Activated T-cell treated with anti-CD3 and anti-CD28 coated beads for 24 hours (primary cell): ENCODE results near the gene HSPB1.
"Not testable (repeated sequence)": the region's sequence is repeated elsewhere in the genome, so short reads cannot be mapped to it uniquely, and the experiment has no call there.

Source experiments
- DNase-seq: peaks from one replicate; pipeline ENCODE4 v3.0.0-alpha.2; 2020; ENCODE audit warnings: low read depth

Gene HSPB1

DNA sequence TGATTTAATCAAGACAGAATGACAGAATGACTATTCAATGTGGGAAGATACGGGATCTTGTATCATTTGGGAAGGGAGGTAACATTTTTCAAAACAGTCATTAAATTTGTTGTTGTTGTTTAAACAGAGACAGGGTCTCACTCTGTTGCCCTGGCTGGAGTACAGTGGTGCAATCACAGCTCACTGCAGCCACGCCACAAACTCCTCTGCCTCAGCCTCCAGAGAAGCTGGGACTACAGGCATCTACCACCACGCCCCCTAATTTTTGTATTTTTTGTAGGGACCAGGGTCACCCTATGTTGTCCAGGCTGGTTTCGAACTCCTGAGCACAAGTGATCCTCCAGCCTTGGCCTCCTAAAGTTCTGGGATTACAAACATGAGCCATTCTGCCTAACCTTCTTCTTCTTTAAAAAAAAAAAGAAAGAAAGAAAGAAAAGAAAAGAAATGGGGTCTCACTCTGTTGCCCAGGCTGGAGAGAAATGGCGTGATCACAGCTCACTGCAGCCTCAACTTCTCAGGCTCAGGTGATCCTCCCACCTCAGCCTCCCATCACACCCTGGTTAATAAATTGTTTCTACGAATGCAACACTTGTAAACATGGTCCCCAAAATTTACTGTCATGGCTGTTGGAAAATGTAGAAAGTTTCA is 32.0 kb downstream of the HSPB1 start:
- no peak for DNase-seq

DNA sequence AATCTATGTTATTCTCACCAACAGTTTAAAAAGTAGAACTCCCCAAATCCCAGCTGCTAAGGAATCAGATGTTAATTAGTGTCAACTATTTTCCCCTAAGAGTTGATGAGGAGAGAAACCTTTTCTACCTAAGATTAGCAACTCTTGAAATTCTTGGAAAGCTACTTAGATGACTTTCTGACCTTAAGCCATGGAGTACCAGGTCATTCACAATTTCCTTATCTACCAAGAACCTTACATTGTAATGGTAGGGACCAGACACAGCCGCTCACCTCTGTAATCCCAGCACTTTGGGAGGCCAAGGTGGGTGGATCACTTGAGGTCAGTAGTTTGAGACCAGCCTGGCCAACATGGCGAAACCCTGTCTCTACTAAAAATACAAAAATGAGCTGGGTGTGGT is 32.9 kb downstream of the HSPB1 start:
- not testable (repeated sequence) for DNase-seq

DNA sequence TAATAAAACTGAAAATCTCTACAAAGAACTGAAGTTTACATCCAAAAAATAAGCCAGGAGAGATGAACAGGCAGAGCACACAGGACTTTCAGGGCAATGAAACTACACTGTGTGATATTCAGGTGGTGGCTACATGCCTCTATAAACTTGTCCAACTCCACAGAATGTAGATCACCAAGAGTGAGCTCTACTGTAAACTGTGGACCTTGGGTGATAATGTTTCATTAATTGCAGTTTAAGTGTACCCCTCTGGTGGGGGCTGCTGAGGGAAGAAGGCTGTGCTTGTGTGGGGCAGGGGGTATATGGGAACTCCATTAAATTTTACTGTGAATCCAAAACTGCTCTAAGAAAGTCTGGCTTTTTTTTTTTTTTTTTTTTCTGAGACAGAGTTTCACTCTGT is 33.6 kb downstream of the HSPB1 start:
- DNase-seq: no peak

DNA sequence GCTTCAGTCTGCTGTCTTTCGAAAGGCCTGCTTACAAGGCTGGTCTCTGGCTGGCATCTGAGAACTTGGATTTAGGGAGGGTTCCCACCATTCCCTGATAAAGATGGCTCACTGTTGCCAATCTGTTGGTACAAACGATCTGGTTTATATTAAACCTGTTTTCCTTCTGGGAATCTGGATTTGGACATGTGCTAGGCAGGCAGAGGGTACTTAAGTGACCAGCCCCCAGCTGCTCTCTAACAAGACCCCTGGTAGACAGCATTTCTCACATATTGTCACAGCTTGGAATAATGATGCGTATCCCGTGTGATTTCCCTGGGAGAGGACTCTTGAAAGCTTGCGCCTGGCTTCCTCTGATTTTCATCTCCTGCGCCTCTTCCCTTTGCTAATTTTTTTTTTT is 34.7 kb downstream of the HSPB1 start:
- DNase-seq: no peak

DNA sequence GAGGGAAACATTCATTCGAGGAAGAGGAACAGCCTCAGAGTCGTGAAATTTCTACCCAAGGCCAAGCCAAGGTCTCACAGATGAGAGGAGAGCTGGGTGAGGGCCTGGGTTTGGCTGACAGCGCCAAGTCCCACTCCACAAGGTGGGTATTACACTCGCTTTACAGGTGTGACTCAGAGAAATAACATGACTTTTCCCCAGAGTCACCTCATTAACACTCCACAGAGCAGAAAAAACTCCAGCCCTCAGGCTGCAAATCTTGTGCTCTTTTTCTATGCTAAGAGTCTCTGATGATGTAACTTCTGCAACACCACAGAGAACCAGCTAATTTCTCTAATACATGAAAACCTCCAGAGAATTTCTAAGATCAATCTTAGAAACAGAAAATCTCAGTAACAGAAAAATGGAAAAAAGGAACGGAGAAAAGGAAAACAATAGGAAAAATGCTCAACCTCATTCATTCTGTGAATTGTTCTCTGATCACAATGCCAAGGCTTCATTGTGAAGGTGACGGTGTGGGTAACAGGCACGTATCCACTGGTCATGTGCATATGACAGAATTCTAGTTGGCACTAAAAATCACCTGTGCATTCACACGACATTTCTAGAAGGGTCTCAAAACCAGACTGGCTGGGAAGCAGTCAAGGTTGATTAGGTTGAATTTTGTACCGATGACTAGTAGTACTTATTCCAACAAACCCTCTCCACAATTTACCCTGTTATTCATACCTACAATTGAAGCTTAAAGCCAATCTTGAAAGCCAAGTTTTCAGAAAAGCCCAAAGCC is 36.0 kb downstream of the HSPB1 start:
- no peak for DNase-seq

DNA sequence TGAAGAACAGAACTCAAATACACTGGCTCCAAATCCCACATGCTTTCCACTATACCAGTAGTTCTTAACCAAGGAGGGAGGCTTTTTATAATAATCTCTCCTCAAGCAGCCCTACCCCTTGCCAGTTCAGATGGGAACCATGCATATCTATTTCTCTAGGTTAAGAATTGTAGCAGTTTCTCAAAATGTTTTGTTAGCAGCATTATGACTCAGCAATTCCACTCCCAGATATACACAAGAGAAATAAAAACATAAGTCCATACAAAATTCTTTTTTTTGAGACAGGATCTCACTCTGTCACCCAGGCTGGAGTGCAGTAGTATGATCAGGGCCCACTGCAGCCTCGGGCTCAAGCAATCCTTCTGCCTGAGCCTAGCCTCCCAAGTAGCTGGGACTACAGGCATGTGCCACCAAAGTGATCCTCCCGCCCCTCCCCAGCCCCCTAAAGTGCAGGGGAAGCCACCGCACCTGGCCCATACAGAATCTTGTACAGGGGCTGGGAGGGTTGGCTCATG is 38.2 kb downstream of the HSPB1 start:
- DNase-seq: no peak

DNA sequence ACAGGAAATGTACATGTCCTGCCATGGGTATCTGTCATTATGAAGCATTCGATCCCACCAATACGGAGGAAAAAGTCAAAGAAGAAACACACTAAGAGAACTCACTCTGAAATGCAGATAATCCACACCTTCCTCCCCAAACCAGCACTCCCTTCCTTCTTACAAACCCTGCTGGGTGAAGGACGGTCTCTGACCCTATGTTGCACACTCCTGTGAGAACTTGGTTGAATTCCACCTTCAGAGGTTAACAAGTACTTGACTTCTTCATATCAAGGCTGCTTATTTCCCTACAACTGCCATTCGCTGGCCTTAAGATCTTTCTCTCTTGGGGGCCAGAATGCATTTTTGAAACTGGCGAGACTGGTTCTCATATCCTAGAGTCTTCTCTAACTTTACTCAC is 39.7 kb downstream of the HSPB1 start:
- DNase-seq: no peak

DNA sequence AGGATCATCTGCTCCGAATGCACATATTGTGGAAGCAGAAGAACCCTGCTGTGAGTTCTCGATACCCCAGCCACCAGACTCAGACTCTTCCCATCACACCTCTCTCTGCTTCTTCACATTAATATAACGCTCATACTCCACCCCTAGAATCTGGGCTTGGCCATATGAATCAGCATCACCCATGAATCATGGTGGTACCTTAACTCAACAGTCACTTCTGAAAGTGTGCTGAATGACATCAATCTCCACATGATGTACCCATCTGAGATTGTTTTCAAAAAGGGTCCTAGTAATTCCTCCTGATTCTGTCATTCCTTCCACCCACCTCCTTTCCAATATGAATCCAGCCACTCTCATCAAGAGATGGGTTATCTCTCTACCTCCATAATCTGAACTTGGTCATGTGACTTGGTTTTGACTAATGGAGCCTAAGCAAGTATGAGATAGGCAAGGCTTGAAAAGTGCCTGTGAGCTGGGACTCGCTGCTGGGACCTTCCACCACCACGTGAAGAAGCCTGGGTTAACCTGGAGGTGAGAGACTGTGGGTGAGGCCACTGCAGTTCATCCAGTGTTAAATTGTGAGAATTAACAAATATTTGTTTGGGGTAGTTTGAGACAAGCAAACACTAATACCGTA is 40.9 kb downstream of the HSPB1 start:
- peak; percentile 11 for DNase-seq

DNA sequence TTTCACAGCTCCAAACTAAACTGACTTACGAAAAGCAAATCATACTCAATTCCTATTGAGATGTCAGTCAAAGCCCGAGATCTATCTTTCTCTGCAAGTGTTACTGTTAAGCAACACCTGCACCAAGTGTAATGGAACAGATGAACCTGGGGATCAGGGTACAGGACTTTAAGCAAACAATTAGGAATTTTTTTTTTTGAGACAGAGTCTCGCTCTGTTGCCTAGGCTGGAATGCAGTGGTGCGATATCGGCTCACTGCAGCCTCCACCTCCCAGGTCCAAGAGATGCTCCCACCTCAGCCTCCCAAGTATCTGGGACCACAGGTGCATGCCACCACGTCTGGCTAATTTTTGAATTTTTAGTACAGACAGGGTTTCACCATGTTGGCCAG is 41.5 kb downstream of the HSPB1 start:
- no peak for DNase-seq

DNA sequence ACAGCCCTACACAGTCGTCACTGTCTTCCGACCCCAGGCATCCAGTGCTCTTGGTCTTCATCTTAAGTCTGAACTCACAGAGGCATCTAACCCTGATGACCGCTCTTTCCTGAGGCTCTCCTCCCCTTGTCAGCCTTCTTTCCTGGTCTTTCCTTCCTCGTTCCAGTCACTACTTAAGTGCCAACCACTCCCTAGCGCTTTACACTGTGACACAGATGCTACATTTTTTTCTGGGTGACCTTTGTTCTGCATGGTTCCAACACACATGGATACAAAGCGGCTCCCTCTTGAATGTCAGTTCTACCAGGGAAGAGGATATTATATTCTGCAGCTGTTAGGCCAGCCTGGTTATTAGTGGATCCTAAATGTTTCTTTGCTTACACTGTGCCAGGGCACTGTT is 43.6 kb downstream of the HSPB1 start:
- no peak for DNase-seq

DNA sequence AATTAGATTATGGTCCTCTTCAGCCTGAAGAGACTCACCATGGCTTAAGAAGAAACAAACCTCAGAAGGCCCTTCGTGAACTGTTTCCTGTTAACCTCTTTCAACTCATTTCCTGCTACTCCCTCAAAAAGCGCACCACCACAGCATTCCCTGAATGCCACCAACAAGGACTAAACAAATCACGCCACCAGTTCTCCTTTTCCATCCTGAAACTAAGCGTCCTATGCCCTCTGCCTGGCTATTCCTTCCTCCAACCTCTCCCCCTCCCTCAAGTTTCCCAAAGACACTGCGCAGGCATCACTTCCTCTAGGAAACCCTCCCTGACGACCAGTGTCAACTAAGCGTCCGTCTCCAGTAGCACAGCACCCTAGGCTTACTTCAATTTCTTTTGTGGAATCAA is 44.3 kb downstream of the HSPB1 start:
- no peak for DNase-seq

DNA sequence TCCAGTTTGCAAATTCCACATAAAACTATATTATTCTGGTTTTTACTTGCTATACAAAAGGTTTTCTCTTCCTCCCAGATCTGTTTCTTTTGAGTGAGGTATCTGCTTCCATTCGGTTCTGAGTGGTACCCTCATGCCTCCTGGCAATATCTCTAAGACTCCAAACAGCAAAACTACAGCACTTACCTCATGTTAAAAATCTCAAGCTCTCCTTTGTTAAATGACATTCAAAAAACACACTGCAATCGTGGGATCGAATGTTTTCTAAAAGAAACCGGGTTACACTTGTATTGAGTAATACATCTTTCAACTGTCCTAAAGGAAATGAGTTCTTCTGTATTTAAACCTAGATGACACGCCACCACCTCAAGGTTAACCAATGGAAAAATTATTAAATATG is 45.2 kb downstream of the HSPB1 start:
- no peak for DNase-seq

DNA sequence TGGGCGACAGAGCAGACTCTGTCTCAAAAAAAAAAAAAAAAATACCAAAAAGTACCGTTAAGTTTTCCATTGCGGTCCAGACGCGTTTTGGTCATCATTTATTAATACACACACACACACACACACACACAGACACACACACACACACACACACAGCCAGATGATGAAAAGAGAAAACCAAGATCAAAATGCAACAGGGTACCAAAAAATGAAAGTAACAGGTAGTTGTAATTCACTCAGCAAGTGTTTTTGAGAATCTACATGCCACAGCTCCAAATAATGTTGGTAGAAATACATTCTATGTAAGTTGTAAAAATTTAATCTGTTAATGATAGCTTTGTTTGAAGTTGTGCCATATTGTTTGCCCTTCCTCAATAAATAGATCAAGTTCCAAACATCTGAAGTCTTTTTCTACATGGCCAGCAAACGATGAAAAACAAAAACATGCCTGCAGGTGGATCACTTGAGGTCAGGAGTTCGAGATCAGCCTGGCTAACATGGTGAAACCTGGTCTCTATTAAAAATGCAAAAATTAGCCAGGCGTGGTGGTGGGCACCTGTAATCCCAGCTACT is 46.9 kb downstream of the HSPB1 start:
- DNase-seq: no peak

DNA sequence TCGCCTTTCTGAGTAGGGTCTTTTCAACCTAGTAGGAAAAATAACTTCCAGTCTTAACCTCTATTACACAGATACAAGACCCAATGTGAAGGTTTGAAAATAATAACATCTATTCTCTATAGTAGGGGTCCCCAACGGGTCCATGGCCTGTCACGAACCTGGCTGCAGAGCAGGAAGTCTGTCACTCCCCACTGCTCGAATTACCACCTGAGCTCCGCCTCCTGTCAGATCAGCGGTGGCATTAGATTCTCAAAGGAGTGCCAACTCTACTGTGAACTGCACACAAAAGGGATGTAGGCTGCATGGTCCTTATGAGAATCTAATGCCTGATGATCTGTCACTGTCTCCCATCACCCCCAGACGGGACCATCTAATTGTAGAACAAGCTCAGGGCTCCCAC is 48.9 kb downstream of the HSPB1 start:
- no peak for DNase-seq

DNA sequence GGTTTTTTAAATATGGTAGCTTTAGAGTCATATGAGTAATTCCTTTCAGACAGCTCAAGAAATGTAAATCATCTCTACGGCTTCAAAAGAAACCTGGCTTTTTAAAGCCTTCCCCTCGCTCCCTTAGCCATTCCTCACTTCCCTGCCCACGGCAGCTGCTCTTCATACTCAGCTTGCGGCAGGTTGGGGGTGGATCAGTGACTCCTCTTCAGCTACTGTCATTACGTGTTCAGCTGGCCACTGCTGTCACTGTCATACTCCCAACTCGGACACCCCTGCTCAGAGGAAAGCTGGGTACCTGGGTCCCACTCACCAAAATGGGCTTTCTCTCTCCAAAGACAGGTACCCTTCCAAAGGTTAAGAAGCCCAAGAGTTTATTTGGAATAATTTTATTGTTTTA is 49.7 kb downstream of the HSPB1 start:
- no peak for DNase-seq

DNA sequence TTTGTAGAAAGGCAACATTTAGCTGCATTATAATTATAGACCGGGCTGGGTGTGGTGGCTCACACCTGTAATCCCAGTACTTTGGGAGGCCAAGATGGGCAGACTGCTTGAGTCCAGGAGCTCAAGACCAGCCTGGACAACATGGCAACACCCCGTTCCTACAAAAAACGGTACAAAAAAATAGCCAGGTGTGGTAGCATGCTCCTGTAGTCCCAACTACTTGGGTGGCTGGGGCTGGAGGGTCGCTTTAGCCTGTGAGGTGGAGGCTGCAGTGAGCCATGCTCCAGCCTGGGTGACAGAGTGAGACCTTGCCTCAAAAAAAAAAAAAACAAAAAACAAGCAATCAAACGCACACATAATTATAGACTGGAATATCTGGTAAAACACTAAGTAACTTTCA is 51.3 kb downstream of the HSPB1 start:
- DNase-seq: no peak
